DOHH2 (cell line): Measurements from ENCODE around the gene LSAMP.

Experiments used
- H3F3A ChIP-seq: fragments of 200-600 bp; sonication (generic), shearing (Covaris generic); 2 replicates; pipeline ENCODE4 v1.6.0; 2016; ENCODE audit warnings: antibody characterized with exemption, mild to moderate bottlenecking; ENCODE audit not compliant: control insufficient read depth, insufficient read depth
- H3K27ac ChIP-seq: fragments of 200-600 bp; sonication (generic); 2 replicates; pipeline ENCODE4 v1.5.1; 2014; ENCODE audit warnings: low read depth, mild to moderate bottlenecking, low read length, moderate library complexity
- H3K27me3 ChIP-seq: fragments of 200-600 bp; sonication (generic); 2 replicates; pipeline ENCODE4 v1.6.1; 2014; ENCODE audit warnings: mild to moderate bottlenecking, low read length, mixed read lengths; ENCODE audit not compliant: control insufficient read depth
- H3K36me3 ChIP-seq: fragments of 200-600 bp; sonication (generic); 2 replicates; pipeline ENCODE4 v1.6.1; 2014; ENCODE audit warnings: mild to moderate bottlenecking, low read length, moderate library complexity, mixed read lengths; ENCODE audit not compliant: control insufficient read depth
- H3K4me1 ChIP-seq: fragments of 200-600 bp; sonication (generic); 2 replicates; pipeline ENCODE4 v1.6.1; 2014; ENCODE audit warnings: mild to moderate bottlenecking, low read length, mixed read lengths; ENCODE audit not compliant: control insufficient read depth
- H3K4me2 ChIP-seq: fragments of 200-600 bp; sonication (generic); 2 replicates; pipeline ENCODE4 v1.6.0; 2014; ENCODE audit warnings: mild to moderate bottlenecking, low read length, moderate library complexity
- H3K4me3 ChIP-seq: fragments of 200-600 bp; sonication (generic); 2 replicates; pipeline ENCODE4 v1.5.1; 2014; ENCODE audit warnings: mild to moderate bottlenecking, low read length, mixed read lengths
- H3K79me2 ChIP-seq: fragments of 200-600 bp; sonication (generic); 2 replicates; pipeline ENCODE4 v1.6.1; 2014; ENCODE audit warnings: mild to moderate bottlenecking, low read length, mixed read lengths; ENCODE audit not compliant: control insufficient read depth
- H3K9me2 ChIP-seq: fragments of 200-600 bp; sonication (generic); replicated peaks from 2 replicates; pipeline ENCODE4 v1.6.1; 2014; ENCODE audit warnings: mild to moderate bottlenecking, low read length, mixed read lengths; ENCODE audit not compliant: control insufficient read depth
- H3K9me3 ChIP-seq: fragments of 200-600 bp; sonication (generic); 2 replicates; pipeline ENCODE4 v1.6.1; 2014; ENCODE audit warnings: antibody characterized with exemption, low read length, mixed read lengths; ENCODE audit not compliant: control insufficient read depth, insufficient read depth
- H4K20me1 ChIP-seq: fragments of 200-600 bp; sonication (generic); 2 replicates; pipeline ENCODE4 v1.6.0; 2014; ENCODE audit warnings: low read depth, mild to moderate bottlenecking, antibody characterized with exemption, low read length, moderate library complexity; ENCODE audit not compliant: control insufficient read depth, insufficient read depth
- EZH2phosphoT487 ChIP-seq: fragments of 200-600 bp; sonication (generic); IDR thresholded peaks from 2 replicates; pipeline ENCODE4 v1.6.1; 2017; ENCODE audit warnings: borderline replicate concordance, mild to moderate bottlenecking, antibody characterized with exemption, low read length, moderate library complexity, mixed read lengths
- TF ChIP-seq, protein P1 (sequence below): fragments of 200-600 bp; sonication (generic); IDR thresholded peaks from one replicate; pipeline ENCODE4 v1.5.1; 2014; ENCODE audit warnings: antibody characterized with exemption, mild to moderate bottlenecking, low read depth, low read length; ENCODE audit not compliant: poor library complexity, severe bottlenecking

Gene LSAMP

DNA sequence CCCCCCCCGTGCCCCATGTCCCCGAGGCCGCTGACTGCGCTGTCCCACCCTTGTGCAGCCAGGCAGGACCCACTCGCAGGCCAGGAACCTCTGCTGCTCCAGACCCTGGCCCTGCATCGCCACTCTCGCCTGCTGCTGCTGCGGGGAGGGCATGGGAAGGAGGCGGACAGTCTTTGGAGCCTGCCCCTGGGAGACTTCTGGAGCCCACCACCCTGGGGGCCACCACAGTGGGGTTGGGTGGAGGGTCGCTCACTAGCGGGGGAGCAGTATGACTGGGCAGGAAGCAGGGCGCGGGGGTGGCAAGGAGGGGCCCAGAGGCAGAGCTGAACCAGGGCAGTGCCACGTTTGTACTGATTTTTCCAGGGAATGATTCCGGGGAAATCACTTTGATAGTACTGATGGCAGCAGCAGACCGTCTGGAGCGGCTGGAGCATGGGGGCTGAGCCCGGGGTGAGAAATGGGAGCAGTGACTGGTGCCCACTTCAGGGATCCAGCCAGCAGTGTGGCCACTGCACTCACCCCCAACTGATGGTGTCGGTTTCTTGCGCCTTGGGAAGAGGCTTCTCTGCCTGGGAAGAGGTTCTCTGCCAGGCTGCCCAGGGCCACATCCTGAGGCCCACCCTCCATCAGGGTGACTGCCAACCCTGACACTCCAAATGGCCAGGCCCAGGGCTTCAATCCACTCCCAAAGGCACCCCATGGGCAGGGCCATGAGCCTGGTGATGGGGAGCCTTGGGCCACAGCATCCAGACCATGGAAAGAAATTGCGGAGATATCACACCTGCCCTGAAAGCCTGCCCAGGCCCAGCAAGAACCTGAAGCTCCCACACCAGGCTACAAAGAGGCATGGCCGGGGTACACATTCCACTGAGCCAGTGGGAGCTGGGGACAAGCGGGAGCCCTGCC lies 53.7 kb downstream of the LSAMP start:
- Histone ChIP-seq H3F3A (no peaks in the 10 kb centered on the region), H3K79me2 (no peaks in the 10 kb centered on the region), H3K27ac (no peak overlapping the region), H3K9me2 (no peaks in the 10 kb centered on the region), H3K4me2 (no peak overlapping the region), H3K27me3 (no peaks in the 10 kb centered on the region), H3K36me3 (no peaks in the 10 kb centered on the region), H3K4me3 (no peak overlapping the region), H3K4me1 (no peaks in the 10 kb centered on the region), H3K9me3 (peaks cover 11% of the 10 kb centered on the region; the same call in 1 of the 2 replicates), H4K20me1 (no peaks in the 10 kb centered on the region)
- TF ChIP-seq, protein P1, sequence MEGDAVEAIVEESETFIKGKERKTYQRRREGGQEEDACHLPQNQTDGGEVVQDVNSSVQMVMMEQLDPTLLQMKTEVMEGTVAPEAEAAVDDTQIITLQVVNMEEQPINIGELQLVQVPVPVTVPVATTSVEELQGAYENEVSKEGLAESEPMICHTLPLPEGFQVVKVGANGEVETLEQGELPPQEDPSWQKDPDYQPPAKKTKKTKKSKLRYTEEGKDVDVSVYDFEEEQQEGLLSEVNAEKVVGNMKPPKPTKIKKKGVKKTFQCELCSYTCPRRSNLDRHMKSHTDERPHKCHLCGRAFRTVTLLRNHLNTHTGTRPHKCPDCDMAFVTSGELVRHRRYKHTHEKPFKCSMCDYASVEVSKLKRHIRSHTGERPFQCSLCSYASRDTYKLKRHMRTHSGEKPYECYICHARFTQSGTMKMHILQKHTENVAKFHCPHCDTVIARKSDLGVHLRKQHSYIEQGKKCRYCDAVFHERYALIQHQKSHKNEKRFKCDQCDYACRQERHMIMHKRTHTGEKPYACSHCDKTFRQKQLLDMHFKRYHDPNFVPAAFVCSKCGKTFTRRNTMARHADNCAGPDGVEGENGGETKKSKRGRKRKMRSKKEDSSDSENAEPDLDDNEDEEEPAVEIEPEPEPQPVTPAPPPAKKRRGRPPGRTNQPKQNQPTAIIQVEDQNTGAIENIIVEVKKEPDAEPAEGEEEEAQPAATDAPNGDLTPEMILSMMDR: no peak
- TF ChIP-seq EZH2phosphoT487: no peak

DNA sequence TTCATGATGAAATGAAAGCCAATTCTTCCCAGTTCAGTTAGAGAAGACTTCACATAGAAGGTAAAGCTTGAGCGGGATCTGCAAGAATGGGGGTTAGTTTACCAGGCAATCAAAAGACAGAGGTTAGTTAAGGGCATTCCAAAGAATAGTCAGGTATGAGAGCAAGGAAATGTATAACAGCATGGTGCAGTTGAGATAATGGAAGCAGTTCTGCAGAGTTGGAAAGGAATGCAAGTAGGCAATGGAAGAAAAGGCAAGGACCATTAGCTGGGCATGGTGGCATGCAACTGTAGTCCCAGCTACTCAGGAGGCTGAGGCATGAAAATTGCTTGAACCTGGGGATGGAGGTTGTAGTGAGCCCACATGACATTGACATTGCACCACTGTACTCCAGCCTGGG lies 55.0 kb downstream of the LSAMP start:
- H3K27ac ChIP-seq: no peak overlapping the region
- H3K9me3 ChIP-seq: peaks cover 11% of the 10 kb centered on the region; the same call in 1 of the 2 replicates
- H3K4me2 ChIP-seq: no peak overlapping the region
- H3K79me2 ChIP-seq: no peaks in the 10 kb centered on the region
- TF ChIP-seq EZH2phosphoT487: no peak
- TF ChIP-seq, protein P1: no peak
- no peaks in the 10 kb centered on the region for H3F3A ChIP-seq
- no peaks in the 10 kb centered on the region for H3K9me2 ChIP-seq
- H3K27me3 ChIP-seq: no peaks in the 10 kb centered on the region
- H3K36me3 ChIP-seq: no peaks in the 10 kb centered on the region
- no peaks in the 10 kb centered on the region for H3K4me1 ChIP-seq
- no peak overlapping the region for H3K4me3 ChIP-seq
- H4K20me1 ChIP-seq: no peaks in the 10 kb centered on the region

DNA sequence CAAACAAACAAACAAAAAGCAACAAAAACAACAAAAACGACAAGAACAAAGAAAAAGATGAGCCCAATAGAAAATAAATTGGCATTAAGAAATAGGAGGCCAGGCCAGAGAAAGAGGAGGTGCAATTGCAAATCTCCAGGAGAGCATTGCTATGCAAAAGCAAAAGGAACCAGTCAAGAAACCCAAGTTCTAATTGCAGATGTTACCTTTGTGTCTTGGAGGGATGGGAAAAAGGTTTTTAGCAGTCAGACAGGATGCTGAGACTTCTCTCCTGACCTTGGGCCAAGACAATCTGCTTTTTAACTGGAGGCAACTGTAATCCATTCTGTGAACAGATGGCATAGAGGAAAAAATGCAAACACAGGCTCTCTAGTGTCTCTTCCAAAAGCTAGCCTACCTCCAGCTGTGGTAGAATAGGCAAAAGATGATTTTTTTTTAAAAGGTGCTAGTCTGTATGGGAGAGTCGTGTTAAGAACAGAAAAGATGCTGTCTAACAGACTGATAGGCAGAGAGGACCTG lies 56.4 kb downstream of the LSAMP start:
- no peaks in the 10 kb centered on the region for H3K36me3 ChIP-seq
- no peaks in the 10 kb centered on the region for H3K9me2 ChIP-seq
- no peaks in the 10 kb centered on the region for H3K79me2 ChIP-seq
- no peaks in the 10 kb centered on the region for H4K20me1 ChIP-seq
- no peak overlapping the region for H3K27ac ChIP-seq
- H3K9me3 ChIP-seq: peaks cover 11% of the 10 kb centered on the region; the same call in 1 of the 2 replicates
- H3F3A ChIP-seq: no peaks in the 10 kb centered on the region
- no peak overlapping the region for H3K4me3 ChIP-seq
- H3K4me2 ChIP-seq: no peak overlapping the region
- no peak for TF ChIP-seq EZH2phosphoT487
- TF ChIP-seq, protein P1: no peak
- no peaks in the 10 kb centered on the region for H3K4me1 ChIP-seq
- H3K27me3 ChIP-seq: no peaks in the 10 kb centered on the region
